MM.1S (cell line): Measurements from ENCODE around the gene CMTR1.

Experiments used
- DNase-seq: peaks from one replicate; pipeline ENCODE4 v3.0.0-alpha.2; 2015
- H2AFZ ChIP-seq: fragments of 300-600 bp; sonication (generic); 2 replicates; pipeline ENCODE4 v1.6.0; 2016; ENCODE audit warnings: antibody characterized with exemption, low read length
- H3F3A ChIP-seq: fragments of 300-600 bp; sonication (generic); 2 replicates; pipeline ENCODE4 v1.6.1; 2016; ENCODE audit warnings: mild to moderate bottlenecking, antibody characterized with exemption, low read length, moderate library complexity, mixed read lengths; ENCODE audit not compliant: insufficient read depth
- H3K27ac ChIP-seq: fragments of 300-600 bp; sonication (generic); 2 replicates; pipeline ENCODE4 v1.5.1; 2016; ENCODE audit warnings: mild to moderate bottlenecking, low read length
- H3K27me3 ChIP-seq: fragments of 300-600 bp; sonication (generic); replicated peaks from 2 replicates; pipeline ENCODE4 v1.6.0; 2016; ENCODE audit warnings: low read length; ENCODE audit not compliant: insufficient read depth
- H3K36me3 ChIP-seq: fragments of 300-600 bp; sonication (generic); replicated peaks from 2 replicates; pipeline ENCODE4 v1.6.1; 2016; ENCODE audit warnings: mild to moderate bottlenecking, low read length, mixed read lengths; ENCODE audit not compliant: insufficient read depth
- H3K4me1 ChIP-seq: fragments of 300-600 bp; sonication (generic); 2 replicates; pipeline ENCODE4 v1.6.1; 2016; ENCODE audit warnings: low read length, mixed read lengths
- H3K4me2 ChIP-seq: fragments of 300-600 bp; sonication (generic); 2 replicates; pipeline ENCODE4 v1.6.0; 2016; ENCODE audit warnings: low read depth, low read length
- H3K4me3 ChIP-seq: fragments of 300-600 bp; sonication (generic); 2 replicates; pipeline ENCODE4 v1.5.1; 2016; ENCODE audit warnings: low read length, mixed read lengths
- H3K79me2 ChIP-seq: fragments of 300-600 bp; sonication (generic); 2 replicates; pipeline ENCODE4 v1.6.1; 2016; ENCODE audit warnings: mixed run types, low read length, mixed read lengths
- H3K9ac ChIP-seq: fragments of 300-600 bp; sonication (generic); 2 replicates; pipeline ENCODE4 v1.6.1; 2016; ENCODE audit warnings: low read length, mixed read lengths
- H3K9me2 ChIP-seq: fragments of 300-600 bp; sonication (generic); replicated peaks from 2 replicates; pipeline ENCODE4 v1.6.1; 2016; ENCODE audit warnings: mild to moderate bottlenecking, low read length, mixed read lengths; ENCODE audit not compliant: insufficient read depth
- H3K9me3 ChIP-seq: fragments of 300-600 bp; sonication (generic); replicated peaks from 2 replicates; pipeline ENCODE4 v1.6.1; 2016; ENCODE audit warnings: mild to moderate bottlenecking, low read length, mixed read lengths; ENCODE audit not compliant: insufficient read depth
- H4K20me1 ChIP-seq: fragments of 300-600 bp; sonication (generic); 2 replicates; pipeline ENCODE4 v1.6.1; 2016; ENCODE audit warnings: mild to moderate bottlenecking, low read length, moderate library complexity, mixed read lengths; ENCODE audit not compliant: insufficient read depth
- EZH2 ChIP-seq: fragments of 300-600 bp; sonication (generic); optimal IDR thresholded peaks from 2 replicates; pipeline ENCODE3; 2017; ENCODE audit warnings: low read depth, mild to moderate bottlenecking, antibody characterized with exemption, low read length, mixed read lengths
- EZH2phosphoT487 ChIP-seq: fragments of 300-600 bp; sonication (generic); IDR thresholded peaks from 2 replicates; pipeline ENCODE4 v1.6.1; 2018; ENCODE audit warnings: antibody characterized with exemption, low read length
- TF ChIP-seq, protein P1 (sequence below): fragments of 300-600 bp; sonication (generic); IDR thresholded peaks from 2 replicates; pipeline ENCODE4 v1.5.1; 2016; ENCODE audit warnings: antibody characterized with exemption, low read length, mixed read lengths

The CMTR1 gene

DNA sequence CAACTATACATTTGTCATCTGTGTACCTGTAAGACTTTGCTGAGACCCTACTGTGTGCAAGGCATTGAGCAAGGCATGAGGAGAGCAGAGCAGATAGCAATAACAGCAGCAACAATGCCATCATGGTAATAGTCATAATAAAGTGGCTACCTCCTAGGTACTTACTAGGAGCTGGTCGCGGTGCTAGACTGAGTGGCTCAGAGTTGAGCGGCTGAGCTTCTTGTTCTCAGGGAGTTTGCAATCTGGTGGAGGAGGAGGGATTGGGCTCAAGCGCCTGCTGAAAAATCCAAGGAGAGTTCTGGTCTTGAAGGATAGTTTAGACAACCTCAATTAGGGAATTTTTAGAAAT lies 91.9 kb downstream of the CMTR1 start:
- no peak overlapping the region for H3K9ac ChIP-seq
- H3F3A ChIP-seq, result no peaks in the 10 kb centered on the region
- H3K27me3 ChIP-seq, result peaks cover 15% of the 10 kb centered on the region
- H3K4me3 ChIP-seq, result no peak overlapping the region
- no peaks in the 10 kb centered on the region for H3K4me1 ChIP-seq
- TF ChIP-seq EZH2phosphoT487, result no peak
- TF ChIP-seq, protein P1, sequence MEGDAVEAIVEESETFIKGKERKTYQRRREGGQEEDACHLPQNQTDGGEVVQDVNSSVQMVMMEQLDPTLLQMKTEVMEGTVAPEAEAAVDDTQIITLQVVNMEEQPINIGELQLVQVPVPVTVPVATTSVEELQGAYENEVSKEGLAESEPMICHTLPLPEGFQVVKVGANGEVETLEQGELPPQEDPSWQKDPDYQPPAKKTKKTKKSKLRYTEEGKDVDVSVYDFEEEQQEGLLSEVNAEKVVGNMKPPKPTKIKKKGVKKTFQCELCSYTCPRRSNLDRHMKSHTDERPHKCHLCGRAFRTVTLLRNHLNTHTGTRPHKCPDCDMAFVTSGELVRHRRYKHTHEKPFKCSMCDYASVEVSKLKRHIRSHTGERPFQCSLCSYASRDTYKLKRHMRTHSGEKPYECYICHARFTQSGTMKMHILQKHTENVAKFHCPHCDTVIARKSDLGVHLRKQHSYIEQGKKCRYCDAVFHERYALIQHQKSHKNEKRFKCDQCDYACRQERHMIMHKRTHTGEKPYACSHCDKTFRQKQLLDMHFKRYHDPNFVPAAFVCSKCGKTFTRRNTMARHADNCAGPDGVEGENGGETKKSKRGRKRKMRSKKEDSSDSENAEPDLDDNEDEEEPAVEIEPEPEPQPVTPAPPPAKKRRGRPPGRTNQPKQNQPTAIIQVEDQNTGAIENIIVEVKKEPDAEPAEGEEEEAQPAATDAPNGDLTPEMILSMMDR, result no peak
- TF ChIP-seq EZH2, result no peak
- no peak for DNase-seq
- H2AFZ ChIP-seq, result no peak overlapping the region
- no peaks in the 10 kb centered on the region for H3K9me3 ChIP-seq
- no peak overlapping the region for H3K27ac ChIP-seq
- H3K79me2 ChIP-seq, result no peaks in the 10 kb centered on the region
- no peaks in the 10 kb centered on the region for H3K9me2 ChIP-seq
- no peaks in the 10 kb centered on the region for H3K36me3 ChIP-seq
- H3K4me2 ChIP-seq, result no peak overlapping the region
- no peaks in the 10 kb centered on the region for H4K20me1 ChIP-seq

DNA sequence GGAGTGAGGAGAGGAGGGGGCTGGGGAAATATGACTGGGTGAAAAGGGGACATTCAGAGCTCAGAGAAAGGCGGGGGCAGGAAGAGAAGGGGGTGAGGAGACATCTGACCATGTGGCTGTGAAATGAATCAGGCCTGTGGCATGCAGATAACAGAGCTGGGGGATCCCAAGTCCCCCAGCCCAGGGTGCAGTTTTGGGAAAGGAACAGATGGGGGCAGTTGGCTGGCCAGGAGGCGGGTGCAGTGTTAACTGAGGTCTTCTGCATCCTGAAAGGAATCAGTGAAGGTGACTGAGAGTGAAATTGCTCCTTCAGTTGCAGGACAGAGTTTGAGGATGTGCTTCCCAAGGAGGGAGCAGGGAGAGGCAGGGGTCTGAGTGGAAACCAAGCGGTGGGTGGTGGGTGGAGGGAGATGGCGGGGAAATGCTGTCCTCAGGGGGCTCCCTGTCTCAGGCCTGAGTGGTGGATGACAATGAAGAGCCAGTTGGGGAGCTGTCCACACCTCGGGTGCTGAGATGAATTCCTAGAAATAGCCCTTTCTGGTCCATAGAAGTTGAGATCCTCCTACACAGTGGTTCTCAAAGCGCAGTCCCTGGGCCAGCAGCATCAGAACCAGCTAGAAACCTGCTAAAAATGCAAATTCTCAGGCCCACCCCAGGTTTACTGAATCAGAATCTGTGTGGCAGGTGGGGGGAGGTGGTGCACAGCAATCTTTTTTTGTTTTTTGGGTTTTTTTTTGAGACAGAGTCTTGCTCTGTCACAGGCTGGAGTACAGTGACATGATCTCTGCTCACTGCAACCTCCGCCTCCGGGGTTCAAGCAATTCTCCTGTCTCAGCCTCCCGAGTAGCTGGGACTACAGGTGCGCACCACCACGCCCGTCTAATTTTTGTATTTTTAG lies 92.7 kb downstream of the CMTR1 start:
- DNase-seq, result no peak
- no peak overlapping the region for H3K9ac ChIP-seq
- H3K27me3 ChIP-seq, result peaks cover 16% of the 10 kb centered on the region
- H3K4me2 ChIP-seq, result no peak overlapping the region
- no peaks in the 10 kb centered on the region for H3K36me3 ChIP-seq
- H3K9me2 ChIP-seq, result no peaks in the 10 kb centered on the region
- H3F3A ChIP-seq, result no peaks in the 10 kb centered on the region
- no peaks in the 10 kb centered on the region for H4K20me1 ChIP-seq
- no peaks in the 10 kb centered on the region for H3K9me3 ChIP-seq
- no peaks in the 10 kb centered on the region for H3K79me2 ChIP-seq
- H3K4me1 ChIP-seq, result no peaks in the 10 kb centered on the region
- TF ChIP-seq, protein P1, result no peak
- TF ChIP-seq EZH2 (no peak), EZH2phosphoT487 (no peak)
- no peak overlapping the region for H2AFZ ChIP-seq
- no peak overlapping the region for H3K27ac ChIP-seq
- no peak overlapping the region for H3K4me3 ChIP-seq

DNA sequence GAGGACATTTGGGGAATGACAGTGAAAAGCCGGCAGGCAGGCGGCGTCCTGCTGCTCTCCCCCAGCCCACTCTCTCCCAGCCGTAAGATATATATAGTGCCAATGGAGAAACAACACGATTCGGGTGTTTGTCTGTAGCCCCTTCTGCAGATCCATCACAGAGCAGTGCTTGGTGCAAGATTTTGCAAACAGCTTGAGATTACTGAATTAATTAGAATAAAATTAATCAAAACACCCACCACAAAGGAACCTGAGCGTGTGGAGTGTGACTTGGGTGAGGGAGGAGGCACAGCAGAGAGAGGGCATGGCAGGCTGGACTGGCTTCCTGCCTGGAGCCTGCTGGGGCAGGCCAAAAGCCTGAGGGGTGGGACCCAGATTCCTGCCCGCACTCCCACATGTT lies 95.5 kb downstream of the CMTR1 start:
- Histone ChIP-seq H3K79me2 (no peaks in the 10 kb centered on the region), H3F3A (no peaks in the 10 kb centered on the region), H2AFZ (no peak overlapping the region), H3K9me3 (no peaks in the 10 kb centered on the region), H3K4me1 (no peaks in the 10 kb centered on the region), H3K27ac (no peak overlapping the region), H3K4me3 (no peak overlapping the region), H4K20me1 (no peaks in the 10 kb centered on the region), H3K27me3 (peaks cover 32% of the 10 kb centered on the region), H3K9me2 (no peaks in the 10 kb centered on the region), H3K4me2 (no peak overlapping the region), H3K36me3 (no peaks in the 10 kb centered on the region), H3K9ac (no peak overlapping the region)
- TF ChIP-seq EZH2 (no peak), EZH2phosphoT487 (no peak)
- TF ChIP-seq, protein P1, result no peak
- no peak for DNase-seq
